ENCODE results near the gene SLC22A1.

SLC22A1 gene

DNA sequence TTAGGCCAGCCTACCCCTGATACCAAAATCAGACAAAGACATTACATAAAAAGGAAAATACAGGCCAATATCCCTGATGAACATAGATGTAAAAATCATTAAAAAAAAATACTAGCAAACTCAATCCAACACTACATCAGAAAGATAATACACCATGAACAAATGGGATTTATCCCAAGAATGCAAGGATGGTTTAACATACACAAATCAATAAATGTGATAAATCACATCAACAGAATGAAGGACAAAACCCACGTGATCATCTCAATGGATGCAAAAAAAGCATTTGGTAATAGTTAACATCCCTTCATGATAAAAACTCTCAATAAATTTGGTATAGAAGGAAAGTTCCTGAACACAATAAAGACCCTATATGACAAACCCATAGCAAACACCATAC is 73.2 kb downstream of the SLC22A1 start:
- Histone ChIP-seq H4K91ac (ENCODE audit: low read length) (no peak overlapping the region), H3K27me3 (ENCODE audit: control insufficient read depth in 1 of 2, insufficient read depth in 1 of 2, low read length in 2 of 2) (no peaks in the 10 kb centered on the region), H3K4me1 (ENCODE audit: control insufficient read depth, insufficient read depth, low read depth, low read length) (no peaks in the 10 kb centered on the region), H3K79me1 (replicated peaks; ENCODE audit: low read length, poor library complexity, severe bottlenecking) (no peaks in the 10 kb centered on the region), H2BK12ac (ENCODE audit: low read length in 2 of 2) (no peak overlapping the region), H3K23ac (ENCODE audit: low read length in 2 of 2) (no peak overlapping the region), H3K9me3 (ENCODE audit: control insufficient read depth, low read length) (peaks cover 45% of the 10 kb centered on the region), H2AFZ (ENCODE audit: low read depth, low read length) (no peak overlapping the region), H2BK15ac (ENCODE audit: low read depth, poor library complexity, severe bottlenecking) (no peak overlapping the region), H2BK5ac (ENCODE audit: low read depth, low read length, poor library complexity, severe bottlenecking) (no peak overlapping the region), H2BK120ac (ENCODE audit: low read depth, low read length) (no peak overlapping the region), H4K8ac (ENCODE audit: low read length) (no peak overlapping the region), H3K9ac (ENCODE audit: low read length) (no peak overlapping the region), H3K18ac (ENCODE audit: low read depth in 1 of 2, low read length in 2 of 2) (no peak overlapping the region), H3K4ac (ENCODE audit: low read depth in 1 of 2, low read length in 2 of 2) (no peak overlapping the region), H3K4me2 (ENCODE audit: low read length, poor library complexity, severe bottlenecking) (no peak overlapping the region), H3K36me3 (ENCODE audit: control insufficient read depth in 1 of 2, insufficient read depth in 2 of 2, low read depth in 1 of 2, low read length in 2 of 2) (no peaks in the 10 kb centered on the region), H3K27ac (ENCODE audit: low read length, poor library complexity, severe bottlenecking) (no peak overlapping the region), H3K14ac (ENCODE audit: low read length in 2 of 2) (no peak overlapping the region), H2AK5ac (ENCODE audit: low read length, severe bottlenecking) (no peak overlapping the region), H3K4me3 (ENCODE audit: insufficient read depth in 1 of 2, low read depth in 1 of 2, low read length in 2 of 2) (no peak overlapping the region)
- no CpG with 5 or more reads among the region's 1 CpG for WGBS
- DNase-seq: no peak

- no peak overlapping the region for H2AK5ac ChIP-seq (ENCODE audit: low read length, severe bottlenecking)
- peaks cover 5% of the 10 kb centered on the region for H3K4me1 ChIP-seq (ENCODE audit: control insufficient read depth, insufficient read depth, low read depth, low read length)
- no peak overlapping the region for H3K4ac ChIP-seq (ENCODE audit: low read depth in 1 of 2, low read length in 2 of 2)
- H3K4me3 ChIP-seq (ENCODE audit: insufficient read depth in 1 of 2, low read depth in 1 of 2, low read length in 2 of 2): no peak overlapping the region
- H2BK120ac ChIP-seq (ENCODE audit: low read depth, low read length): no peak overlapping the region
- H4K8ac ChIP-seq (ENCODE audit: low read length): no peak overlapping the region
- H2BK12ac ChIP-seq (ENCODE audit: low read length in 2 of 2): no peak overlapping the region
- no peaks in the 10 kb centered on the region for H3K79me1 ChIP-seq (replicated peaks; ENCODE audit: low read length, poor library complexity, severe bottlenecking)
- H3K27ac ChIP-seq (ENCODE audit: low read length, poor library complexity, severe bottlenecking): no peak overlapping the region
- no peak overlapping the region for H4K91ac ChIP-seq (ENCODE audit: low read length)
- H2AFZ ChIP-seq (ENCODE audit: low read depth, low read length): no peak overlapping the region
- H2BK15ac ChIP-seq (ENCODE audit: low read depth, poor library complexity, severe bottlenecking): no peak overlapping the region
- DNase-seq: no peak
- H3K27me3 ChIP-seq (ENCODE audit: control insufficient read depth in 1 of 2, insufficient read depth in 1 of 2, low read length in 2 of 2): no peaks in the 10 kb centered on the region
- H3K9me3 ChIP-seq (ENCODE audit: control insufficient read depth, low read length): peaks cover 36% of the 10 kb centered on the region
- no peak overlapping the region for H3K23ac ChIP-seq (ENCODE audit: low read length in 2 of 2)
- H3K4me2 ChIP-seq (ENCODE audit: low read length, poor library complexity, severe bottlenecking): no peak overlapping the region
- no peak overlapping the region for H3K9ac ChIP-seq (ENCODE audit: low read length)
- no peak overlapping the region for H3K14ac ChIP-seq (ENCODE audit: low read length in 2 of 2)
- no peaks in the 10 kb centered on the region for H3K36me3 ChIP-seq (ENCODE audit: control insufficient read depth in 1 of 2, insufficient read depth in 2 of 2, low read depth in 1 of 2, low read length in 2 of 2)
- no peak overlapping the region for H2BK5ac ChIP-seq (ENCODE audit: low read depth, low read length, poor library complexity, severe bottlenecking)
- H3K18ac ChIP-seq (ENCODE audit: low read depth in 1 of 2, low read length in 2 of 2): no peak overlapping the region
Observed at GRCh38 chr6:160197662-160198061, 76.0 kb downstream of the SLC22A1 start.

GRCh38 chr6:160198606-160199211 is 77.1 kb downstream of the SLC22A1 start:
- Histone ChIP-seq H3K27ac (ENCODE audit: low read length, poor library complexity, severe bottlenecking) (peak overlapping the region; percentile 87), H3K9ac (ENCODE audit: low read length) (no peak overlapping the region), H2BK120ac (ENCODE audit: low read depth, low read length) (no peak overlapping the region), H3K79me1 (replicated peaks; ENCODE audit: low read length, poor library complexity, severe bottlenecking) (no peaks in the 10 kb centered on the region), H2AFZ (ENCODE audit: low read depth, low read length) (no peak overlapping the region), H2BK5ac (ENCODE audit: low read depth, low read length, poor library complexity, severe bottlenecking) (no peak overlapping the region), H2BK15ac (ENCODE audit: low read depth, poor library complexity, severe bottlenecking) (no peak overlapping the region), H3K23ac (ENCODE audit: low read length in 2 of 2) (no peak overlapping the region), H3K9me3 (ENCODE audit: control insufficient read depth, low read length) (peaks cover 26% of the 10 kb centered on the region), H3K18ac (ENCODE audit: low read depth in 1 of 2, low read length in 2 of 2) (no peak overlapping the region), H2AK5ac (ENCODE audit: low read length, severe bottlenecking) (no peak overlapping the region), H2BK12ac (ENCODE audit: low read length in 2 of 2) (no peak overlapping the region), H3K4me1 (ENCODE audit: control insufficient read depth, insufficient read depth, low read depth, low read length) (peaks cover 7% of the 10 kb centered on the region), H3K4me2 (ENCODE audit: low read length, poor library complexity, severe bottlenecking) (peak overlapping the region; percentile 13), H3K36me3 (ENCODE audit: control insufficient read depth in 1 of 2, insufficient read depth in 2 of 2, low read depth in 1 of 2, low read length in 2 of 2) (no peaks in the 10 kb centered on the region), H3K4me3 (ENCODE audit: insufficient read depth in 1 of 2, low read depth in 1 of 2, low read length in 2 of 2) (no peak overlapping the region), H3K4ac (ENCODE audit: low read depth in 1 of 2, low read length in 2 of 2) (no peak overlapping the region), H3K14ac (ENCODE audit: low read length in 2 of 2) (no peak overlapping the region), H4K8ac (ENCODE audit: low read length) (no peak overlapping the region), H4K91ac (ENCODE audit: low read length) (no peak overlapping the region), H3K27me3 (ENCODE audit: control insufficient read depth in 1 of 2, insufficient read depth in 1 of 2, low read length in 2 of 2) (no peaks in the 10 kb centered on the region)
- WGBS: 19% methylated on average over 2 of the region's 3 CpGs
- no peak for DNase-seq

- no peaks in the 10 kb centered on the region for H3K36me3 ChIP-seq (ENCODE audit: control insufficient read depth in 1 of 2, insufficient read depth in 2 of 2, low read depth in 1 of 2, low read length in 2 of 2)
- no peak overlapping the region for H2BK5ac ChIP-seq (ENCODE audit: low read depth, low read length, poor library complexity, severe bottlenecking)
- H4K91ac ChIP-seq (ENCODE audit: low read length): no peak overlapping the region
- no peak for DNase-seq
- H3K79me1 ChIP-seq (replicated peaks; ENCODE audit: low read length, poor library complexity, severe bottlenecking): no peaks in the 10 kb centered on the region
- H3K27ac ChIP-seq (ENCODE audit: low read length, poor library complexity, severe bottlenecking): no peak overlapping the region
- no peak overlapping the region for H2BK15ac ChIP-seq (ENCODE audit: low read depth, poor library complexity, severe bottlenecking)
- H2AFZ ChIP-seq (ENCODE audit: low read depth, low read length): no peak overlapping the region
- H3K4me2 ChIP-seq (ENCODE audit: low read length, poor library complexity, severe bottlenecking): no peak overlapping the region
- no peak overlapping the region for H3K23ac ChIP-seq (ENCODE audit: low read length in 2 of 2)
- no peak overlapping the region for H3K4ac ChIP-seq (ENCODE audit: low read depth in 1 of 2, low read length in 2 of 2)
- H4K8ac ChIP-seq (ENCODE audit: low read length): no peak overlapping the region
- H3K9ac ChIP-seq (ENCODE audit: low read length): no peak overlapping the region
- no peak overlapping the region for H3K14ac ChIP-seq (ENCODE audit: low read length in 2 of 2)
- peak overlapping the region; percentile 42 for H2AK5ac ChIP-seq (ENCODE audit: low read length, severe bottlenecking)
- no peak overlapping the region for H2BK12ac ChIP-seq (ENCODE audit: low read length in 2 of 2)
- H3K4me3 ChIP-seq (ENCODE audit: insufficient read depth in 1 of 2, low read depth in 1 of 2, low read length in 2 of 2): no peak overlapping the region
- H3K9me3 ChIP-seq (ENCODE audit: control insufficient read depth, low read length): peaks cover 3% of the 10 kb centered on the region
- 79% methylated on average over 2 of the region's 2 CpGs for WGBS
- no peak overlapping the region for H2BK120ac ChIP-seq (ENCODE audit: low read depth, low read length)
- peaks cover 7% of the 10 kb centered on the region for H3K4me1 ChIP-seq (ENCODE audit: control insufficient read depth, insufficient read depth, low read depth, low read length)
- H3K27me3 ChIP-seq (ENCODE audit: control insufficient read depth in 1 of 2, insufficient read depth in 1 of 2, low read length in 2 of 2): no peaks in the 10 kb centered on the region
- no peak overlapping the region for H3K18ac ChIP-seq (ENCODE audit: low read depth in 1 of 2, low read length in 2 of 2)
Observed at GRCh38 chr6:160201061-160201460, 79.4 kb downstream of the SLC22A1 start.

All from mesenchymal stem cell (in vitro differentiated cells and primary cell).